Skeletal muscle cell (primary cell): ENCODE results near the gene CNTNAP4.

ENCODE experiments used
- DNase-seq: peaks from one replicate; pipeline ENCODE4 v3.0.0-alpha.2; 2010; ENCODE audit warnings: low read depth
- H3K4me3 ChIP-seq: 2 replicates; pipeline ENCODE4 v1.5.1; 2011; ENCODE audit warnings: low read depth, mild to moderate bottlenecking, control low read depth, low read length, moderate library complexity

The CNTNAP4 gene

GRCh38 chr16:76297941-76298340, 20.7 kb downstream of the CNTNAP4 start:
- DNase-seq: no peak
- no peak overlapping the region for H3K4me3 ChIP-seq

GRCh38 chr16:76303637-76304314, 26.6 kb downstream of the CNTNAP4 start:
- DNase-seq: no peak
- no peak overlapping the region for H3K4me3 ChIP-seq

DNA sequence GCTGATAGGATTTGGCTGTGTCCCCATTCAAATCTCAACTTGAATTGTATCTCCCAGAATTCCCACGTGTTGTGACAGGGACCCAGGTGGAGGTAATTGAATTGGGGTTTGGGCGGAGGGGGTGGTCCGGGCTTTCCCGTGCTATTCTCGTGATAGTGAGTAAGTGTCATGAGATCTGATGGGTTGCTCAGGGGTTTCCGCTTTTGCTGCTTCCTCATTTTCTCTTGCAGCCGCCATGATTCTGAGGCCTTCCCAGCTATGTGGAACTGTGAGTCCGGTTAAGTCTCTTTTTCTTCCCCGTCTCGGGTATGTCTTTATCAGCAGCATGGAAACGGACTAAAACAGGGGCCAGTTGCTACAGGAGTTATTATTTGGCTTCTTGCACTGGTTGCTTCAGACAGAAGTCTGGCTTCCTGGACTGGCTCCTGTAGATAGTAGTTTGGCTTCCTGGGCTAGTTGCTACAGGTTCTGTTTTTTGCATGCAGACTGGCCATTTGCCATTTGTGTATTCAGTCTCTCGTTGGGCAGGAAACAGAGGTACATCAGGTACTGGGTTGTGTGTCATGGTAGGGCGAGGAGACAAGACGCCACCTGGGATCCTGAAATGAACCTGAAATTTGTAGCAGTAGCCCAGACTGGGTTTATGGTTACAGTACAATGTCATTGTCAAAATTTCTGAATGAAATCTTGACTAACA, 32.6 kb downstream of the CNTNAP4 start:
- H3K4me3 ChIP-seq: no peak overlapping the region
- no peak for DNase-seq

- no peak for DNase-seq
- no peak overlapping the region for H3K4me3 ChIP-seq
These were observed 34.1 kb downstream of the CNTNAP4 start for GRCh38 chr16:76311260-76311659.

GRCh38 chr16:76318565-76318964, 41.4 kb downstream of the CNTNAP4 start:
- H3K4me3 ChIP-seq: no peak overlapping the region
- DNase-seq: no peak

- H3K4me3 ChIP-seq: no peak overlapping the region
- no peak for DNase-seq
These were observed 51.9 kb downstream of the CNTNAP4 start for GRCh38 chr16:76329106-76329505.

DNA sequence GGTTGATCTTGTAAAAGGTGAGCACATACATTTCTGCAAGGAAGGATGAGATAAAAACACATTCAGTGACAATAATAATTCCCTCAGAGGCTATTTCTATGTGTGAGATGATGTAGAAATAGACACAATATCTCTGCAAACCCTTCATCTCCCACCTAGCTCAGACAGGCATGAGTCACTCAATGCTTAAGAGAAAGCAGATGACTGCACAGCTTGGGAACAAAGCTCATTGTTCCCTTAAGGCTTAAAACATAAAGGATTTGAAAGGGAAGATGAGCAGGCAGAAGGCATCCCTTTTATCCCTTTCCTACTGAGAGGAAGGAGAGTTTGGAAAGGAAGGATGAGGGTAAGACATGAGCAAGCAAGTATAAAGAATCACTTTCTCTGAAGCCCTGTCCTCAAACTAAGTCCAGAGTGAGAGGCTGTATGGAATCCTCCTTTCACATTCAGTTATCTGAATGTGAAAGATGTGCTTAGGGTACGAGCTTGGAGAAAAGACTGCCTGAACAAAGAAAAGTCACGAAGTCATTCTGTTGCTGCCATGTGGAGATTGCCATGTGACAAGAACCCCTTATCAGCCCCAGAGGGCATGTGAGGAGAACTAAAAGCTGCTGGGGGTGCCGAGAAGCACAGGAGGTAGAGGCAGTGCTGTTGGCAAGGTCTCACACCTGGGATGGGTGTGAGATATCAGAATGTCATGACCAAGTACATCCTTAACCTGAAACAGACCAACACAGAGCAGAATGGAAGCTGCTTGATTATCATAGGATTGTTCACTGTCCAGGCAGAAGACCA, 58.2 kb downstream of the CNTNAP4 start:
- no peak for DNase-seq
- no peak overlapping the region for H3K4me3 ChIP-seq

DNA sequence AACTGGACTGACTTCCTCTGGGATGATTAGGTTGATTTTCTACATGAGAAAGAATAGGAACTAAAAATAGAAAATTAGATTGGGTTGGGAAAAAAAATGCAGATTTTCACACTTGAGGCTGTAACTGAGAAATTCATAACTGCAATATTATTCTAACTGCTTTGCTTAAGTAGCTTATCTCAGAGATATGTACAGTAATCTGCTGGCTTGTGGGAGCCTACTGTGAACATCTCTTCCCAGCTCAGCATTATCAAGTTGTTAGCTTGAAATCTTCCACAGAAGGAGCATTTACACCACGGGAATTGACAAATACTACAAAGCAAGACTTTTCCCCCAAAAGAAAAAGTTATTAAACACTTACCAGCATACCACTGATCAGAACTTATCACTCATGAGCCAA, 58.9 kb downstream of the CNTNAP4 start:
- no peak overlapping the region for H3K4me3 ChIP-seq
- DNase-seq: no peak

DNA sequence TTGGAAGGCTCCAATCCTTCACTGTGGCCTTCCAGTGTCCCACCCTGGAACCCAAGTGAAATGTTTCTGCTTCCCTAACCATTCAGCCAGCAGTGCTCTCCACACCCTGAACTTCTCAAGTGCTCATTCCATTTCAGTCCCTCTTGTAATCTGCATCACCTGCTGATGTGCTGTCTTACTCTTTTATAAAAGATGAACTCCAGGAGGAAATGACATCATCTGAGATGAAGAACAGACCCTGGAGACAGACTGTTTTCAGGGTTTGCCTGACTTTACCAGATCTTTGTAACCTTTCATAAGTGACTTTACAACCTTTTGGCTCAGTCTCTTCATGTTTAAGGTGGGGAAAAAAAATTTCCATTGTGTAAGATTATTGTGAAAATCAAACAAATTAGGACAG, 61.3 kb downstream of the CNTNAP4 start:
- no peak for DNase-seq
- no peak overlapping the region for H3K4me3 ChIP-seq

DNA sequence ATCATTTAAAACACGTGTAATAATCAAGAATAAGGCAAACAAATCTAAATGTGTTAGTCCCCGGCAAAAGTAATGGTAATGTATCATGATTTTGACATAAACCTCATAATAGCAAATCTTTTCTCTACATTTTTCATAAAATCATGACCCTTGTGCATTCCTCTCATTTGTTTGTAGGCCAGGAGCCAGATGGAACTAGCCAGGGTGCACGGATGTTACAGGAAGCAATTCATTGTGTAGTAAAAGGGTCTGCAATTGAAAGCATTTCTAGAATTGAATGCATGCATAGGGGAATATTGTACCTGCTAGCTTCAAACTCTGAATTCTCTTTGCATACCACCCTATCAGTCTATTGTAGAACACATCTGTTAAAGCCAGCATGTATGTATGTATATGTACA, 66.6 kb downstream of the CNTNAP4 start:
- DNase-seq: no peak
- H3K4me3 ChIP-seq: no peak overlapping the region

DNA sequence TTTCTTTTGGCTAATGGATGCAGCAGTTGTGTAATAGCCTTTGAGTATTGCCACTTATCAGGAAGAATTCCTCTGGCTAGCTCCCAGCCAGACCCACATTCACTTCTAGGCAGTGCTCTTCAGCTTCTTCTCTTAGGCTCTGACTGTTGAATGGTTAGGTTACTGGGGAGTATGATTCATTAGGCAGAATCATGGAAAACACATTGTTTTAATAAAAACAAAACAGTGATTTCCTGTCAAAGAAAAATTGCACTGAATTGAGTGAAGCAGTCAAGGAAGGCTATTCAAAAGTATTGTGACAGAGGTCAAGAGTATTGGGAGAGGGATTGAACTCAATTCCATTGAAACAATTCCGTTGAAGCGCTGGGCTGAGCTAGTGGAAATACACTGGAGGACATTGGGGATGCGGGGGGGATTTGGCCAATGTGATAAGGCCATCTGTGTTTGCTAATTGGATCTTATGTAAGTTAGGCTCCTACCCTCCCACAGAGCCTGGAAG, 68.0 kb downstream of the CNTNAP4 start:
- H3K4me3 ChIP-seq: no peak overlapping the region
- DNase-seq: peak; percentile 49

DNA sequence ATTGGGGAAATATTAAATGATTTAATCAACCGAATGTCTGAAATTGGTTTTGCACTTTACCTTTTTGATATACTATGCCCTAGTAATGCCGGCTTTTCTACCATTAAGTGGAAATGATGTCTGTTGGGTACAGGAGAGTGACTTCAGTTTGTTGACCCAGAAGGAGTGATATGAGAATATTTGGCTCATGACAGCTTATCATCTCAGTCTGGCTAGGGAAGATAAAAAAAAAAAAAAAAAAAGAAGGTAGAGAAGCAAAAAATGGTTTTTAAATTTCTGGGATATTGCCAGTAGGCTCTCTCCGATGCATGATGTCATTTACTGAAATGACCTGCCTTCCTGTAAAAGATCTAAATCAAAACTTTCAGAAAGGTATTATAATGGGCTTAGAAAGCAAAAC, 69.0 kb downstream of the CNTNAP4 start:
- DNase-seq: no peak
- H3K4me3 ChIP-seq: no peak overlapping the region

GRCh38 chr16:76351441-76351840, 74.2 kb downstream of the CNTNAP4 start:
- no peak for DNase-seq
- no peak overlapping the region for H3K4me3 ChIP-seq

GRCh38 chr16:76360404-76360803, 83.2 kb downstream of the CNTNAP4 start:
- H3K4me3 ChIP-seq: no peak overlapping the region

GRCh38 chr16:76370344-76370743, 93.1 kb downstream of the CNTNAP4 start:
- H3K4me3 ChIP-seq: no peak overlapping the region
- DNase-seq: no peak

More at GRCh38 chr16:76360404-76360803, 83.2 kb downstream of the CNTNAP4 start:
- no peak for DNase-seq

- no peak for DNase-seq
- no peak overlapping the region for H3K4me3 ChIP-seq
These were observed 94.2 kb downstream of the CNTNAP4 start for GRCh38 chr16:76371441-76371840.

DNA sequence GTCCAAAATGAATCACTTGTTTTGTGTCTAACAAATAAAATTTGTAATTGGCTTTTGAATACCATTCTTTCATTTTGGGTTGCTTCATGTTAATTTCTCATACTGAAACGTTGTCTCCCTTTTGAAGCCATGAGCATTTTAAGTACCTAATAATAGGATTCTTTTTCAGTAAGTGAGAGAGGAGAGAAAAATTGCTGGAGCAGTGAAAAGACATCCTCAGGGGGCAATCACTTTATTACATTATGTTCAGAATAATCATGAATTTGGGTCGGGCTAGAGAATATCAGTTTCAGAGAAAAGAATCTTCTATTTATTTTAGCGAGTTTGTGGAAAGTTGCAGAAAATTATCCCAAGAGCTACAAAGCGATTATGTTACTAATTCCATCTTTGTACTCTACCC, 96.8 kb downstream of the CNTNAP4 start:
- no peak overlapping the region for H3K4me3 ChIP-seq

DNA sequence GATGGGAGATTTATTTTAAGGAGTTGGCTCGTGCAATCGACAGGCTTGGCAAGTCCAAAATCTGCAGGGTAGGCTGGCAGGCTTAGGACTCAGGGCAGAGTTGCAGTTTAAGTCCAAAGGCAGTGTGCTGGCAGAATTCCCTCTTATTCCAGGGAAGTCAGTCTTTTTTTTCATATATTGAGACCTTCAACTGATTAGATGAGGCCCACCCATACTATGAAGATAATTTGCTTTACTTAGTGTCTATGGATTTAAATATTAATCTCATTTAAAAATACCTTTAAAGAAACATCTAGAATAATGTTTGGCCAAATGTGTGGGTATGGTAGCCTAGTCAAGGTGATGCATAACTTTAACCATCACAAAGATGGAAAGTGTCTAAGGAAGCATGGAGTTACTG, 99.8 kb downstream of the CNTNAP4 start:
- no peak for DNase-seq
- H3K4me3 ChIP-seq: no peak overlapping the region

More for the DNA sequence above, 96.8 kb downstream of the CNTNAP4 start:
- no peak for DNase-seq

GRCh38 chr16:76378020-76378419, 100.8 kb downstream of the CNTNAP4 start:
- DNase-seq: no peak
- no peak overlapping the region for H3K4me3 ChIP-seq

DNA sequence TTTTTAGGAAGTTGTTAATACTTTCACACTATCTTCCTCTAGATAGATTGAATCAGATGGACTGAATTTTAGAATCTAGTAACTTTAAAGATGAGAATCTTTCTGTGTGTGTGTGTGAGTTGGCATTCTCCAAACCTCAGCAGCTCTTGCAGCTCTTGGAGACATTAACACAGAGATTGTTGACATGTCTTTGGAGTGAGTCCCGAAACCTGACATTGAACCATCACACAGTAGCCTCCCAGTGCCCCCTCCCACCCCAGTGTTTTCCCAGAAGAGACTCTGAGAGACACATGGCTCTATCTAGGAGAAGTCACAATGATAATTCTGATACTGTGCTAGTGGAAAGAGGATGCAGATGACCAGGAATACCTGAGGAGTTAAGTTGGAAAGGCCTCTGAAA, 103.9 kb downstream of the CNTNAP4 start:
- H3K4me3 ChIP-seq: no peak overlapping the region
- DNase-seq: no peak
